COLO668 (cell line): Measurements from ENCODE around the gene DLG1.

Source experiments
- DNase-seq: peaks from one replicate; lab custom pipeline; 2025; ENCODE audit not compliant: unreplicated experiment; lab: John Stamatoyannopoulos, UW

Gene DLG1

GRCh38 chr3:197019535-197019934 lies 278.9 kb downstream of the DLG1 start:
- no peak for DNase-seq

DNA sequence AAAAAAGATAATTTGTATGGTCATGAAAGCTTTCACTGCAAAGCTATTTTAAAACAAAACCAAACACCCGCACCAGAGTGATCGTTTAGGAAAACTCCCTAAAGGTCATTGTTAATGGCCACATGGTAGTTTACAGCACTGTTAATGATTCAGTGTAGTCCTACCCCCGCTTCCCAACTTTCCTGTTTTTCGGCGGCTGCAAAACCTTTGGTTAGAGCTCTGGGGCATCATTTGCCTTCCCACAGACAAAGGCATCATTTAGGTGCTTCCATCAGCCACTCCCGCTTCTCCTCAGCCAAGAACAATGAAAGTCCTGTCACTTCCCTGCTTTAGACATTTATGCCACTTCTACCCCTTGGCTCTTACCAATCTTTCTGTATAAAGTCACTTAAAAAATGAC lies 279.4 kb downstream of the DLG1 start:
- DNase-seq, result no peak

- no peak for DNase-seq
These were observed 281.4 kb downstream of the DLG1 start for GRCh38 chr3:197017003-197017402.

DNA sequence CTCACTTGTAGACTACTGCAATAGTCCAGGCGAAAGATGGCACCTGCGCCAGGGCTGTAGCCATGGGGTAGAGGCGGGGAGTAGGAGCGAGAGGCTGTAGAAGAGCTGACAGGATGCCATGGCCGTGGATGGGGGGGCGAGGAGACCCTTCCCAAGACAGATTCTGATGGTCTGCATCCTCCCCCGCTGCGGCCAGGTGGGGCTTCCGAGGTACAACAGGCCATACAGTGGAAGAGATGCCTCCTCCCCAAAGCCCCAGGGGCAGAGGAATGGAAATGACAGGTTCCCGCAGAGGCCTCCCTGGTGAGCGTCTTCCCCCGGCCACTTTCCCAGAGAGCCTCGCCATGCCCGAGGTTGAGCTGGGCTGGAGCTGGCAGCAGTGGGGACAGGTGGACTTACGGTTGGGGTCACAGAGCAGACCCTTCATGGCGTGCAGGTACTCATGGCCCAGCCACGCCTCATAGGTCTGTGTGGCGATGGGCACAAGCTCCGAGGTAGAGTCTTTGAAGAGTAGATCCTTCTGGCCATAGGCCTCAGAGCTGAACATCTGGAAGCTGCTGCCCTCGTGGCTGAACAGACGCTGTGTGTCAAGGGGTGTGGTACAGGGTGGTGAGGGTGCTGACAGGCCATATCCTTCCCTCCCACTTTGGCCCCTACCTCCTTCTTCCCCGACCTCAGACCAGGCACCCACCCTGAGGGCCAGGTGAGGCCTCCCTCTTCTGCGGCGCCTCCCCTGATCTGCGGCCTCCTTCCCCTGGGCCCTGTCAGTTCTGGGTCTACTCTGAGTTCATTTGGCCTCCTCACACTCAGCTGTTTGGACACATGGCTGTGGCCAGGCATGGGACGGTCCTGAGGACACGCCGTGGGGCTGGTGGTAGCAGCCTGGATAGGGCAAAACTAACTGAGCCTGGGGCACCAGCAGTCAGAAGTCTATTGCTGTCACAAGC lies 282.3 kb downstream of the DLG1 start:
- no peak for DNase-seq

DNA sequence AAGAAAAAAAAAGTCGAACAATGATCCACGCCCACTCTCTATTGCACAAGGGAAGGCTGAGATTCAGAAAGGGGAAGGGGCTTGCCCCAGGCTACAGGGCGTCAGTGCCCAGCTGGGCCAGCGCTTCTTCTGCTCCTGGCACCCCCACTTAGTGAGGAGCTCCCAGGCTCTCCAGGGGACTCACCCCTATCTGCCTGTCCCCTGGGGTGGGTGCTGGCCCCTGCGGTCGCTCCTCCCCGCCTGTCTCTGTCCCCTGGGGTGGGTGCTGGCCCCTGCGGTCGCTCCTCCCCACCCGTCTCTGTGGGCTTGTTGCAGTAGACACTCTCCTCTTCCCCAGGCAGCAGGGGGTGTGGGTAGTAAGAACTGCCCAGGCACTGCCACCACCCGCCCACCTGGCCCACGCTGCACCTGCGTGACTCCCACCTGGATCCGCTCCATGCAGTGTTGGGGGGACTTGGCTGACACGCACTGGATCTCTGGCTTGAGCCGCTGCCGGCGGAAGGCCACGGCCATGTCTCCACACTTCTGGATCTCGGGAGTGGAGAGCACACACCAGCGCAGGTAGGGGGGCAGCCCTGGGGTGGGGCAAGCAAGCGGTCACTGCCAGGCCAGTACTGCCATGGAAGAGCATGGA lies 283.4 kb downstream of the DLG1 start:
- DNase-seq, result no peak

- no peak for DNase-seq
These were observed 284.4 kb downstream of the DLG1 start for GRCh38 chr3:197014024-197014423.

- no peak for DNase-seq
These were observed 285.9 kb downstream of the DLG1 start for GRCh38 chr3:197012540-197012883.

DNA sequence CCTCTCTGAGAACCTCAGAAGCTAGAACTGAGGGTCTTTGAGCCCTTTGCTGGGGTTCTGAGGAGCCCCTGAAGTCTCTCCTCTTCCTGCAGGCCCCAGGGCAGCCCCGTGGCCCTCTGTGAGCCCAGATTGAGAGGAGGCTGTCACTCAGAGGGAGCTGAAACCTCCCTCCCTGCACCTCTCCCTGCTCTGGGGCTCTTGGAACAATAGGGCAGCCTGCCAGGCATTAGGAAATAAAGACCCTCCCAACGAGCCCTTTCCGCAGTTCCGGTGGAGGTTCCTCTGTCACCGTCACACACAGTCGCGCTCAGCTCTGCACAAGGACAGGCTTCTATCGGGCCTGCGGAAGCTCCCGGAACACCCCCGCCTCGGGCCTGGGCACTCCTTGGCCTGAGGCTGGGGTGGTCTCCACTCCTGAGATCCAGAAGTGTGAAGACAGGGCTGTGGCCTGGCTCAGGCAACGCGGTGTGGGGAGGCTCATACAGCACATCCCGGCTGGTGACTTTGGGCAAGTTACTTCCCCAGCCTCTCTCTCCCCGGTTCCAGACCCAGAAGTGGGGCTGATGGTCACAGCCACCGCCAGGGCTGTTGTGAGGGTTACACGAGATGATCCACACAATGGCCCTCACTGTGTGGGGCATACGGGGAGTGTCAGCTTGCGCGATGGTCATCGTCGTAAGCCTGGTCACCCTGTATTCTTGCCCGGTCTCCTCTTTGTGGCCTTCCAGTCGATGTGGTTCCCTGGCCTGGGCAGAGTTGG lies 286.5 kb downstream of the DLG1 start:
- no peak for DNase-seq

GRCh38 chr3:197010556-197011351 lies 287.7 kb downstream of the DLG1 start:
- DNase-seq, result no peak

- no peak for DNase-seq
These were observed 288.8 kb downstream of the DLG1 start for GRCh38 chr3:197009532-197010019.

GRCh38 chr3:197008436-197009209 lies 289.8 kb downstream of the DLG1 start:
- DNase-seq, result no peak

- DNase-seq, result no peak
These were observed 290.5 kb downstream of the DLG1 start for GRCh38 chr3:197007953-197008352.

DNA sequence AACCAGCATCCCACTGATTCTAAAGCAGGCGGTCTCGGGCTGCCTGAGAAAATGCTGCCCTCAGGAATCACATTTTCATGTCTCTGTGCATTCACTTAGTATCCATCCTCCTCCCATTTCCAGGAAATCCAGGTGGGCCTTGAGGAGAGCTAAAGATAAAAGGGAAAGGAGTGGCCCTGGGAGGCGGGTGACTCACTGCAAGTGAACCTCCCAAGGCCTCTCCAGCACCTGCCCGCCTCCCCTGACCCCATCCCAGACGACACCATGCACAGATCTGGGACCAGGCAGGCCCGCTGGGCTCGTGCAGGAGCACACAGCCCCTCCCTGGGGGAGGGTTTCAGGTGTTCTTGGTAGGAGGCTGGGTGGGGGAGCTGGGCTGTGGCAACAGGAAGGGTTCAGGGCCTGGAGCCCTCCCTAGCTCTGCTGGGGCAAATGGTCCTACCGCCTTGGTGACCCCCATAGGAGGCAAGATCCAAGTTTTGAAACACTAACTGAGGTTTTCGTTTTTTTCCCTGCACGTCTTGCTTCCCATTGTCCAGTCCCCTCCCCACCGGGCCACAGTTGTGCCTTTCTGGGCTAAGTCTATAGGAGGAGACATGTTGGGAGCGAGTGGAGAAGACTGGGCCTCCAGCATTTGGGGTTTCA lies 291.0 kb downstream of the DLG1 start:
- DNase-seq, result peak; percentile 7

GRCh38 chr3:197006860-197007259 lies 291.6 kb downstream of the DLG1 start:
- no peak for DNase-seq

- no peak for DNase-seq
These were observed 292.0 kb downstream of the DLG1 start for GRCh38 chr3:197006446-197006845.

GRCh38 chr3:197003461-197004385 lies 294.7 kb downstream of the DLG1 start:
- DNase-seq, result peak; percentile 59

- peak; percentile 91 for DNase-seq
These were observed 295.5 kb downstream of the DLG1 start for GRCh38 chr3:197002701-197003454.
